Measurements from ENCODE around the gene GABRR3.

GABRR3 gene

DNA sequence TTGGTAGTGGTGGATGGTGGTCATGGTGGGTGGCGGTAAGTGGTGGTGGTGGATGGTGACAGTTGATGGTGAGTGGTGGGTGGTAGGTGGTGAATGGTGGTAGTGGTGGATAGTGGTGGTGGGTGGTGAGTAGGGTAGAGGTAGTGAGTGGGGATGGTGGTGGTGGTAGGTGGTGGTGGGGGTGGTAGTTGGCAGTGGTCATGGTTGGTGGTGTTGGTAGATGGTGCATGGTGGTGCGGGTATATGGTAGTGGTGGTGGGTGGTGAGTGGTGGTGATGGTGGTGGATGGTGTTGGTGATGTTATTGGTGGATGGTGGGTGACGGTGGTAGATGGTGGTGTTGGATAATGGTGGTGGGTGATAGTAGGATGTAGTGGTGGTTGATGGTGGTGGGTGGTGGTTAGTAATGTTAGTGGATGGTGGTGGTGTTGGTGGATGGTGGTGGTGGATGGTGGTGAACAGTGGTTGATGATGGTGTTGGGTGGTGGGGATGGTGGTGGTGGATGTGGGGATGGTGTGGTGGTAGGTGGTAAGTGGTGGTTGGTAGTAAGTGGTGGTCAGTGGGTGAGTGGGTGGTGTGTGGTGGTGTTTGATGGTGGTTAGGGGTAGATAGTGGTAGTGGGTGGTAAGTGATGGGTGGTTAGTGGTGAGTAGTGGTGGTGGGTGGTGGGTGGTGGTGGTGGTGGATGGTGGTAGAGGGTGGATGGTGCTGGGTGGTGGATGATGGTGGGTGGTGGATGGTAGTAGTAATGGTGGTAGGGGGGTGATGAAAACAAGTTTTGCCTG is 46.1 kb downstream of the GABRR3 start:
- DNase-seq: no peak

GRCh38 chr3:97987306-97987705 is 47.8 kb downstream of the GABRR3 start:
- DNase-seq: no peak

GRCh38 chr3:97983933-97984491 is 51.1 kb downstream of the GABRR3 start:
- no peak for DNase-seq

DNA sequence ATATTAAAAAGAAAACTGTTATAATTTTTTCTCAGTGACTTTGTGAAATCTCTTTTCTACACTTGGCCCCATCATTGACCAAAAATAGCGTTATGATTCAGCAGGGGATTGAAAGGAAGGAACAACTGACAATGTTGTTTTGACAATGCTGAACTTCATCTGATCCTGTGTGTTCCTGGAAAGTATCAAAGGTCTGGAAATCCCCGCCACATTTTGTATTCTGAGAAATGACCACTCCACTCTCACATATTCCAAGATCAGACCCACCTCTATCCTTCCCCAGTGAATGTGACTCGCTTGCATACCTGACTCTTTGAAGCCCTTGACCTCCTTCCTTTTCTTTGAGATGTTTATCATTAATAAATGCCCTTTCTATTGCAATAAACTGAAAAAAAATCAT is 53.2 kb downstream of the GABRR3 start:
- DNase-seq: peak; percentile 84

DNA sequence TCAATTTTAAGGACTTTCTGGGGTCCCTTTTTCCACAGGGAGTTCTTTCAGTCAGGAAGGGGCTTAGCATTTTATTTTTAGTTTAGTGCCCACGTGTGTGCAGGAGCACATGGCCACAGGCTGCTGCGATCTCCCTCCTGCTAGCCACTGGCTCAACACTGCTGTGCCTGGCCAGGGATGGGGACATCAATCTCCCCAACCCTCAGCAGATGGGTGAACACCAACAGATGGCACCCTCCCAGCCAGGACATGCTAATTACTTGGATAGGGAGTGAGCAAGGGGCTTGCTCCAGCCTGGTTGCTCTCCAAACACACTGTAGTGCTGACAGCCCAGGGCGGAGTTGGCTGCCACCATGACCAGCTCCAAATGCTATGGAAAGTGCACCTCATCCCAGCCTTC is 55.5 kb downstream of the GABRR3 start:
- DNase-seq: no peak

DNA sequence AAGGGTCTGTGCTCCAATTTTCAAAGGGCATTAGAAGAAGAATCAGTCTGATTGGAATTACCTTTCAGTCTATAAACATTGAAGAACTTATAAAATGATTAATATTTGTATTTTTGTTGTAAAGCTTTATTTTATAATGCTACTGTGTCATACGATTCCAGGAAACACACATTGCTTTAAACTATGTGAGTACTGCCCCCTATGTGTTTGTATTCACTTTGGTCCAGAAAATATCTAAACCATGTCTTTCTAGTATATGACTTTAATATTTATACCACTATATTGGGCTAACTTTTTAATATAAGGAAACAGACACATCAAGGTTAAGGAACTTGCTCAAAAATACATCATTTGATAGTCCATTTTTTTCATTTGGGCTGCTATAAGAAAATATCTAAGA is 59.6 kb downstream of the GABRR3 start:
- DNase-seq: no peak

GRCh38 chr3:97974996-97975395 is 60.1 kb downstream of the GABRR3 start:
- DNase-seq: no peak

GRCh38 chr3:97972976-97973375 is 62.1 kb downstream of the GABRR3 start:
- no peak for DNase-seq

GRCh38 chr3:97971679-97972567 is 63.2 kb downstream of the GABRR3 start, which contains the start of gene RIOX2:
TSS of gene RIOX2 (minus strand) at chr3:97972431. CDS start at chr3:97967593, 4,838 bp downstream.
- DNase-seq: peak; percentile 86

GRCh38 chr3:97970956-97971620 is 64.0 kb downstream of the GABRR3 start:
- DNase-seq: no peak

GRCh38 chr3:97970156-97970555 is 65.0 kb downstream of the GABRR3 start:
- no peak for DNase-seq

DNA sequence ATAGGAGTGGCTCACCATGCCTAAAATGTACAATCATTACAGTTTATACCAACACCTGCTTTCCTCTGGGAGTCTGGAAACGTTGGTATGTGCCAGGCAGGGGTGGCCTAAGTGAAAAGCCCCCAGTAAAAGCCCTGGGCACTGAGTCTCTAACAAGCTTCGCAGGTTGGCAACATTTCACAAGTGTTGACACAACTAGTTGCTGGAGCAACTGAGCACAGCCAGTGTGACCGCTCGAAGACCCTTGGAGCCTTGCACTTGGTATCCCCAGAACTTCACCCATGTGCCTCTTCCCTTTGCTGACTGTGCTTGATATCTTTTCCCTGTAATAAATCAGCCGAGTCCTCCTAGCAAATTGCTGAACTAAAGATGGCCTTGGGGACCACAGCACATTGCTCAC is 65.6 kb downstream of the GABRR3 start:
- DNase-seq: no peak

GRCh38 chr3:97968376-97968775 is 66.7 kb downstream of the GABRR3 start:
- DNase-seq: peak; percentile 51

GRCh38 chr3:97967966-97968365 is 67.1 kb downstream of the GABRR3 start:
- DNase-seq: no peak

DNA sequence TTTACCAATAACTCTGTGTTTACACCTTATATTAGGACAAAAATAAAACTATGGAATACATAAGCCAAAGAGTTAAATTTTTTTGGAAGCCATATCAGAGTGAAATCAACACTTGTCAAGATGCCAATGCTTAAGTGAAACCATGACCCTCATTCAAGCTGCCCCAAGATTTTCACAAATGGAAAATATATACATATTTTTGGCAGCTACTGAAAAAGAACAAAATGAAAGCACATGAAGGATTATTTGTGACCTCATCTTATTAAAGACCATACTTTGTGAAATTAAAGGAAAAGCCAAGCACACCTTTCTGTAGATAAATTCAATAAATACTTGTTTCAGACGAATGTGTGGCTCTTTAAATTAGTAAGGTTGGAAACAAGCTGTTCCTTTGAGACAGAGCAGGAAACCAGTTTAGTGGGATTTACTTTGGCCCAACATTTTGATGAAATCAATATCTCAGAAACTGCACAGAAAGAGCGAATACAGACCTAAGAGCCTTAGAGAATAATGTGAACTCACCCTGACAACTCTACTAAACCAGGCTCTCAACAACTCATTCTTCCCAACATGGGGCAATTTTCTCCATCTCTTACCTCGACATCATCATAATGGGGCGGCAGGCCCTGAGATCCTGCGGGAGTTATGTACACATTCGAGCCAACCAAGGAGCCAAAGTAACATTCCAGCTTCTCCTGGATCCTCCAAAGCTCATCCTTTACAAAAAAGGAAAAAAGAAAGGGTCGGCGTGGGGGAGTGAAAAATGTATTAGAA is 73.9 kb downstream of the GABRR3 start:
- DNase-seq: no peak

GRCh38 chr3:97960551-97960950 is 74.6 kb downstream of the GABRR3 start:
- DNase-seq: no peak

DNA sequence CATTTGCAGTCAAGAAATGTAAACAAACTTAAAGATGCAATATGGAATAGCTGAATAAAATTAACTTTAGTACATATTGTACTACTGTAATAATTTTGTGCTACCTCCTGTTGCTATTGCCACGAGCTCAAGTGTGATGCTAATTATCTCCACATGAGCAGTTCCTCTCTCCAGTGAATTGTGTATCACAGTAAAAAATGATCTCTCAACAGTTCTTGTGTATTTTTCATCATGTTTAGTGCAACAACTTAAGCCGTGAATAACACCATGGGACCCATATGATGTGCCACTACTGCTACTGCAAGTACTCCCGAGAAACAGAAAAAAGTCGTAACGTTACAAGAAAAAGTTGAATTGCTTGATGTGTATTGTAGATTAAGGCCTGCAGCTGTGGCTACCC is 75.2 kb downstream of the GABRR3 start:
- no peak for DNase-seq

GRCh38 chr3:97958796-97959195 is 76.3 kb downstream of the GABRR3 start:
- DNase-seq: no peak

DNA sequence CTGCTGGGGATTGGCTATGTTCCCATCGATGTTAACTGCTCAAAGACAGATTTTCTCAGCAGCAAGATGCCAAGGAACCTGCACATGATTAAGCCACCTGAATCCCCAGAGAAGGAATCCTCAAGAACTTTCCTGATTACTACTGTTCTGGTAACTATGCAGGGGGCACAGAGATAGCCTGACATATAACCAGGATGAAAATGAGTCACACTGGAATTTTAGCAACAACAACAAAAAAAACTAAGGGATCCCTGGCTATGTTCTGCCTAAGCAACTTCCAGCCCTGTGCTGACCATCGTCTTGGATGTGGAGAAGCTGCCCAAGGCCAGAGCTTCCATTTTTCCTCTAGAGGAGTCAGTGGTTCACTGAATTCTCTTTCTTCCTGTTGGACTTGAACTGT is 76.7 kb downstream of the GABRR3 start:
- no peak for DNase-seq

GRCh38 chr3:97957617-97958311 is 77.4 kb downstream of the GABRR3 start:
- DNase-seq: no peak

- no peak for DNase-seq
Observed at GRCh38 chr3:97956051-97956450, 79.1 kb downstream of the GABRR3 start.

Measured in activated CD4-positive, alpha-beta T cell treated with anti-CD3 and anti-CD28 coated beads, Interleukin-10, Interleukin-2, amounts not matched to agents 100 ng/mL and 50 ng/mL, durations not matched to agents 16 hours and 8 hours (primary cell).